OCI-LY7 (cell line): ENCODE data around the gene ADAMTS17.

Experiments
- CTCF ChIP-seq: fragments of 200-600 bp; sonication (generic); conservative IDR thresholded peaks from 2 replicates; pipeline ENCODE4 v1.5.1; 2014; ENCODE audit warnings: mild to moderate bottlenecking, antibody characterized with exemption, low read length, moderate library complexity, mixed read lengths
- EZH2phosphoT487 ChIP-seq: fragments of 200-600 bp; sonication (generic); IDR thresholded peaks from 2 replicates; pipeline ENCODE4 v1.6.1; 2018; ENCODE audit warnings: low read depth, borderline replicate concordance, mild to moderate bottlenecking, mixed run types, antibody characterized with exemption, low read length, moderate library complexity, mixed read lengths

GRCh38 chr15:100345438-100345837 lies 3.7 kb upstream of the ADAMTS17 start:
- TF ChIP-seq CTCF (no peak), EZH2phosphoT487 (no peak)
